GM12878 (cell line): ENCODE measurements around the gene SORCS2. TPM values are rescaled to one million over a fixed set of nuclear protein-coding genes. Genes with fewer than 3 reads are reported as not detected.

ENCODE experiments used
- ATAC-seq: fragments of 200-7000 bp; cut with Tn5 transposase; 3 replicates; pipeline ENCODE4 v1.9.1; 2020; ENCODE audit warnings: mild to moderate bottlenecking, moderate library complexity
- BruUV-seq: library from RNA; stranded (reverse); fragments of 400-500 nt; replicated peaks from 2 replicates; lab custom pipeline; 2021; lab: Mats Ljungman, UMichigan
- CTCF ChIA-PET: fragments of 300-600 bp; sonication (Branson Sonifier 250); formaldehyde crosslinking; extraction: SDS; loops from one replicate; lab custom pipeline; 2021; ENCODE audit warnings: inconsistent platforms; lab: Yijun Ruan, JAX
- POLR2A ChIA-PET: fragments of 350-600 bp; formaldehyde crosslinking; extraction: SDS; loops from one replicate; lab custom pipeline; 2021; ENCODE audit warnings: inconsistent platforms; lab: Charles Lee
- RAD21 ChIA-PET: fragments of 300-600 bp; sonication (Branson Sonifier 250); formaldehyde crosslinking; loops from one replicate; lab custom pipeline; 2023; ENCODE audit warnings: antibody characterized with exemption; ENCODE audit not compliant: unreplicated experiment; lab: Charles Lee
- SMC1A ChIA-PET: fragments of 300-600 bp; sonication (Branson Sonifier 250); formaldehyde crosslinking; loops from one replicate; lab custom pipeline; 2023; ENCODE audit not compliant: unreplicated experiment, uncharacterized antibody; lab: Charles Lee
- DNase-seq: peaks from one replicate; pipeline ENCODE4 v3.0.0-alpha.2; 2011; ENCODE audit warnings: low read depth, low spot score
- FAIRE-seq: peaks from 3 replicates; lab custom pipeline; 2011; peaks lifted over from hg19 to GRCh38; lab: Jason Lieb, UNC
- H2AFZ ChIP-seq: 2 replicates; pipeline ENCODE4 v1.6.0; 2011; ENCODE audit warnings: low read depth, low read length, control low read depth; ENCODE audit not compliant: control insufficient read depth
- H3K27ac ChIP-seq: 2 replicates; pipeline ENCODE4 v1.5.1; 2011; ENCODE audit warnings: control low read depth; ENCODE audit not compliant: control insufficient read depth, insufficient read depth
- H3K27me3 ChIP-seq, 2 experiments: replicated peaks in 1 of 2; 2 replicates each; pipeline versions ENCODE4 v1.6.0 to v1.6.1; 2011; ENCODE audit warnings: low read length in 1 of 2; ENCODE audit not compliant: control insufficient read depth in 2 of 2, insufficient read depth in 2 of 2
- H3K36me3 ChIP-seq, 2 experiments: 2 replicates each; pipeline ENCODE4 v1.5.1; 2011; ENCODE audit warnings: low read length in 1 of 2; ENCODE audit not compliant: control insufficient read depth in 2 of 2, insufficient read depth in 2 of 2
- H3K4me1 ChIP-seq: 2 replicates; pipeline ENCODE4 v1.6.1; 2011; ENCODE audit warnings: mild to moderate bottlenecking, low read length, moderate library complexity, mixed read lengths; ENCODE audit not compliant: control insufficient read depth, insufficient read depth
- H3K4me2 ChIP-seq: 2 replicates; pipeline ENCODE4 v1.6.0; 2011; ENCODE audit warnings: control low read depth; ENCODE audit not compliant: control insufficient read depth, insufficient read depth
- H3K4me3 ChIP-seq: fragments of 200-600 bp; sonication (generic); 2 replicates; pipeline ENCODE4 v1.5.1; 2016
- H3K79me2 ChIP-seq: 2 replicates; pipeline ENCODE4 v1.6.0; 2011; ENCODE audit warnings: low read length; ENCODE audit not compliant: control insufficient read depth, insufficient read depth
- H3K9ac ChIP-seq: 2 replicates; pipeline ENCODE4 v1.8.0; 2011; ENCODE audit warnings: low read length, control low read depth, mixed read lengths; ENCODE audit not compliant: control insufficient read depth, insufficient read depth
- H3K9me3 ChIP-seq: replicated peaks from 3 replicates; pipeline ENCODE4 v1.5.1; 2011; ENCODE audit warnings: mild to moderate bottlenecking, low read length; ENCODE audit not compliant: control insufficient read depth, insufficient read depth
- H4K20me1 ChIP-seq: 2 replicates; pipeline ENCODE4 v1.6.0; 2011; ENCODE audit not compliant: control insufficient read depth, insufficient read depth
- MTA3 ChIP-seq: IDR thresholded peaks from 2 replicates; pipeline ENCODE4 v1.6.1; 2012; ENCODE audit warnings: low read length, inconsistent platforms, borderline replicate concordance
- ZNF24 ChIP-seq: fragments of 450-650 bp; IDR thresholded peaks from 2 replicates; pipeline ENCODE4 v1.6.1; 2017; ENCODE audit warnings: antibody characterized with exemption, mild to moderate bottlenecking
- ZNF622 ChIP-seq: fragments of 450-650 bp; IDR thresholded peaks from 2 replicates; pipeline ENCODE4 v1.6.1; 2017; ENCODE audit warnings: mild to moderate bottlenecking, inconsistent platforms
- WGBS: methylation state at CpG from one replicate; pipeline ENCODE4 v1.1.6; 2016; ENCODE audit warnings: low lambda C conversion rate; ENCODE audit not compliant: insufficient replicate concordance, insufficient coverage; ENCODE audit errors: missing lambda C conversion rate; 5-methylcytosine and 5-hydroxymethylcytosine counted together
- in situ Hi-C: fragments of 300-500 bp; cut with MboI; formaldehyde crosslinking; loops from 9 replicates; pipeline ENCODE4 v1.14.3; 2018; ENCODE audit warnings: mixed read lengths
- intact Hi-C: fragments of 100-400 bp; cut with micrococcal nuclease; formaldehyde crosslinking; loops from one replicate; pipeline ENCODE4 v1.14.2; 2022; ENCODE audit not compliant: unreplicated experiment
- polyA plus RNA-seq, 11 experiments: library from polyadenylated mRNA; depleted of rRNA in 4 of 11; unstranded in 6 of 11; stranded (reverse) in 5 of 11; fragments of >200 nt; fragmentation: Nextera tagmentation in 4 of 11; fragmentation: Illumina TruSeq in 1 of 11; extraction: Ambion mirVana in 4 of 11; extraction: Trizol in 1 of 11; gene quantifications; 1 replicate in 1 of 11; 2 replicates in 10 of 11; pipeline versions ENCODE4 v1.2.1 to v1.2.3, GENCODE V29; 2011 to 2016; ENCODE audit warnings: inconsistent platforms in 2 of 11, missing spikeins in 2 of 11, low read depth in 1 of 11
- total RNA-seq, 4 experiments: library from RNA; depleted of rRNA in 3 of 4; stranded (reverse); fragments of >200 nt in 3 of 4; fragmentation: Illumina TruSeq in 1 of 4; extraction: Trizol in 1 of 4; gene quantifications; 2 replicates each; pipeline versions ENCODE4 v1.2.1 to v1.2.3, GENCODE V29; 2013 to 2021
- TF ChIP-seq, protein P1 (sequence below): IDR thresholded peaks from 2 replicates; pipeline ENCODE4 v1.6.1; 2012; ENCODE audit warnings: improper control_type of control experiment, low read depth, low read length; ENCODE audit not compliant: insufficient replicate concordance

The SORCS2 gene
- total and polyA plus RNA-seq, 10 of the 15 experiments (the other 5 are each of a cell fraction or from before 2014, with no cell fraction given) = 0.01 to 0.15 (median 0.05) TPM; not detected in 5

DNA sequence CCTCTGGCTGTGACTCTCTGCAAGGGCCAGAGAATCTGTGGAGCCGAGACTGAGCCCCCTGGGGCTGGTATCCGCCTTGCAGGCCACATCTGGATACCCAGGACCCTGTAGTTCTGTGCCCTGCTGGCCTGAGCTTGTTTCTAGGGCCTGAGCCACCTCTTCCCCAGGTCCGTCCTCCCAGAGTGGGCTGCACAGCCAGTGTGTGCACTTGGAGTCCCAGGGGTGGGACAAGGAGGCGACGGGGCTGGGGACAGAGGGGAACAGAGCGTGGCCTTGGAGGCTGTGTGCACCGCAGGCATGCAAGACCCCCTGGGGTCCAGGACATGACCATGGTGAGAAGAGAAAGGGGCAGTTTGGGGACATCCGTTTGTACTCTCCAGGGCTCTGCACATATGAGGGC, 105.5 kb downstream of the SORCS2 start (continued):
- TF ChIP-seq, protein P1, sequence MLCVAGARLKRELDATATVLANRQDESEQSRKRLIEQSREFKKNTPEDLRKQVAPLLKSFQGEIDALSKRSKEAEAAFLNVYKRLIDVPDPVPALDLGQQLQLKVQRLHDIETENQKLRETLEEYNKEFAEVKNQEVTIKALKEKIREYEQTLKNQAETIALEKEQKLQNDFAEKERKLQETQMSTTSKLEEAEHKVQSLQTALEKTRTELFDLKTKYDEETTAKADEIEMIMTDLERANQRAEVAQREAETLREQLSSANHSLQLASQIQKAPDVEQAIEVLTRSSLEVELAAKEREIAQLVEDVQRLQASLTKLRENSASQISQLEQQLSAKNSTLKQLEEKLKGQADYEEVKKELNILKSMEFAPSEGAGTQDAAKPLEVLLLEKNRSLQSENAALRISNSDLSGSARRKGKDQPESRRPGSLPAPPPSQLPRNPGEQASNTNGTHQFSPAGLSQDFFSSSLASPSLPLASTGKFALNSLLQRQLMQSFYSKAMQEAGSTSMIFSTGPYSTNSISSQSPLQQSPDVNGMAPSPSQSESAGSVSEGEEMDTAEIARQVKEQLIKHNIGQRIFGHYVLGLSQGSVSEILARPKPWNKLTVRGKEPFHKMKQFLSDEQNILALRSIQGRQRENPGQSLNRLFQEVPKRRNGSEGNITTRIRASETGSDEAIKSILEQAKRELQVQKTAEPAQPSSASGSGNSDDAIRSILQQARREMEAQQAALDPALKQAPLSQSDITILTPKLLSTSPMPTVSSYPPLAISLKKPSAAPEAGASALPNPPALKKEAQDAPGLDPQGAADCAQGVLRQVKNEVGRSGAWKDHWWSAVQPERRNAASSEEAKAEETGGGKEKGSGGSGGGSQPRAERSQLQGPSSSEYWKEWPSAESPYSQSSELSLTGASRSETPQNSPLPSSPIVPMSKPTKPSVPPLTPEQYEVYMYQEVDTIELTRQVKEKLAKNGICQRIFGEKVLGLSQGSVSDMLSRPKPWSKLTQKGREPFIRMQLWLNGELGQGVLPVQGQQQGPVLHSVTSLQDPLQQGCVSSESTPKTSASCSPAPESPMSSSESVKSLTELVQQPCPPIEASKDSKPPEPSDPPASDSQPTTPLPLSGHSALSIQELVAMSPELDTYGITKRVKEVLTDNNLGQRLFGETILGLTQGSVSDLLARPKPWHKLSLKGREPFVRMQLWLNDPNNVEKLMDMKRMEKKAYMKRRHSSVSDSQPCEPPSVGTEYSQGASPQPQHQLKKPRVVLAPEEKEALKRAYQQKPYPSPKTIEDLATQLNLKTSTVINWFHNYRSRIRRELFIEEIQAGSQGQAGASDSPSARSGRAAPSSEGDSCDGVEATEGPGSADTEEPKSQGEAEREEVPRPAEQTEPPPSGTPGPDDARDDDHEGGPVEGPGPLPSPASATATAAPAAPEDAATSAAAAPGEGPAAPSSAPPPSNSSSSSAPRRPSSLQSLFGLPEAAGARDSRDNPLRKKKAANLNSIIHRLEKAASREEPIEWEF = no peak

DNA sequence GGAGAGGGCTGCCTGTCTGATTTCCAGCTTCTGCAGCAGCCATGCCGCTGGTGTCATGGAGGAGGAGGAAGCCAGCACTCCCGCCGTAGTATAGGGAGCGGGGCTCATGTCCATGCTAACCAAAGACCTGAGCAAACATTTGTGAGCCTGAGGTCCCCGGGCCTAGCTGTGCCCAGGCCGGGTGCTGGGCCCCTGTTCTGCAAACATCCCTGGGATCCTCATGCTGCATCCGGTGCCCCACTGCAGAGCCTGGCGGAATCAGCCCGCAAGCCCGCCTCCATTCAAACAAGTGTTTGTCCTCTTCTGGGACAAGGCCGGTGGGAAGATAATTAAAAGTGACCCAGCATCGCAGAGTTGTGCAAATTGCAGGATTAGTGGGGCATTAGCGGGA, 106.3 kb downstream of the SORCS2 start:
- SMC1A ChIA-PET = no interaction called here

More for the DNA sequence above, 106.3 kb downstream of the SORCS2 start:
- H3K9ac ChIP-seq = no peak overlapping the region
- H3K27ac ChIP-seq = no peak overlapping the region
- no peaks in the 10 kb centered on the region for H3K9me3 ChIP-seq
- RAD21 ChIA-PET = no interaction called here
- H3K4me1 ChIP-seq = no peaks in the 10 kb centered on the region
- WGBS = 48% methylated on average over 11 of the region's 13 CpGs
- no peaks in the 10 kb centered on the region for H3K36me3 ChIP-seq
- no peak overlapping the region for H3K4me2 ChIP-seq
- in situ Hi-C loops = no loop called here
- TF ChIP-seq ZNF622 = no peak
- no peak for TF ChIP-seq ZNF24
- no peak for TF ChIP-seq MTA3
- TF ChIP-seq, all 136 proteins: peak for 0
- Histone ChIP-seq H3K79me2 (no peaks in the 10 kb centered on the region), H4K20me1 (no peaks in the 10 kb centered on the region), H3K4me3 (no peak overlapping the region), H3K27me3 (no peaks in the 10 kb centered on the region; a peak in 2 of 4 replicates), H2AFZ (no peak overlapping the region)
- DNase-seq = no peak
- POLR2A ChIA-PET = no interaction called here
- CTCF ChIA-PET = no interaction called here
- BruUV-seq = no TSS peak
- no peak for ATAC-seq
- intact Hi-C loops = no loop called here
- no peak for FAIRE-seq
